HL-60 (cell line): Measurements from ENCODE around the gene MOGAT3.

Experiments
- DNase-seq, 2 experiments: peaks; one replicate each; pipeline ENCODE4 v3.0.0-alpha.2; 2010 to 2020; ENCODE audit warnings: low read depth in 1 of 2, low spot score in 1 of 2
- H3K27ac ChIP-seq: fragments of 250-450 bp; sonication (Bioruptor Pico); replicated peaks from 2 replicates; pipeline ENCODE4 v1.5.1; 2020; ENCODE audit warnings: mild to moderate bottlenecking, moderate library complexity
- H3K27me3 ChIP-seq: fragments of 250-450 bp; sonication (Bioruptor Pico); 2 replicates; pipeline ENCODE4 v1.5.1; 2021; ENCODE audit warnings: mild to moderate bottlenecking, moderate library complexity; ENCODE audit not compliant: insufficient read depth, poor library complexity, severe bottlenecking
- H3K4me3 ChIP-seq: replicated peaks from 2 replicates; pipeline ENCODE4 v1.5.1; 2011; ENCODE audit warnings: mild to moderate bottlenecking, control low read depth, low read length; ENCODE audit not compliant: insufficient read depth
- CTCF ChIP-seq: IDR thresholded peaks from one replicate; pipeline ENCODE4 v1.5.1; 2011; ENCODE audit warnings: low read length, control low read depth, inconsistent platforms; ENCODE audit not compliant: insufficient read depth
- GABPA ChIP-seq: IDR thresholded peaks from 2 replicates; pipeline ENCODE4 v1.6.1; 2012; ENCODE audit warnings: low read depth
- POLR2AphosphoS5 ChIP-seq: IDR thresholded peaks from 2 replicates; pipeline ENCODE4 v1.6.1; 2012; ENCODE audit warnings: low read depth
- REST ChIP-seq: IDR thresholded peaks from 2 replicates; pipeline ENCODE4 v1.6.1; 2012; ENCODE audit warnings: low read depth; ENCODE audit not compliant: insufficient replicate concordance
- SPI1 ChIP-seq: IDR thresholded peaks from 2 replicates; pipeline ENCODE4 v1.6.1; 2012; ENCODE audit warnings: low read depth, mild to moderate bottlenecking, borderline replicate concordance

MOGAT3 gene

GRCh38 chr7:101226721-101227120 is 25.9 kb upstream of the MOGAT3 start:
- H3K4me3 ChIP-seq = no peak overlapping the region
- DNase-seq = no peak
- no peak for TF ChIP-seq SPI1
- no peak for TF ChIP-seq REST
- no peak for TF ChIP-seq POLR2AphosphoS5
- no peak for TF ChIP-seq GABPA
- TF ChIP-seq CTCF = no peak
- H3K27me3 ChIP-seq = no peaks in the 10 kb centered on the region
- H3K27ac ChIP-seq = no peak overlapping the region

GRCh38 chr7:101225650-101226049 is 24.8 kb upstream of the MOGAT3 start:
- DNase-seq = no peak
- H3K27ac ChIP-seq = no peak overlapping the region

GRCh38 chr7:101223528-101223927 is 22.7 kb upstream of the MOGAT3 start:
- Histone ChIP-seq H3K27ac (no peak overlapping the region), H3K4me3 (no peak overlapping the region), H3K27me3 (no peaks in the 10 kb centered on the region)
- DNase-seq = no peak
- no peak for TF ChIP-seq GABPA
- no peak for TF ChIP-seq POLR2AphosphoS5
- TF ChIP-seq SPI1 = no peak
- no peak for TF ChIP-seq REST
- TF ChIP-seq CTCF = no peak

More at GRCh38 chr7:101225650-101226049, 24.8 kb upstream of the MOGAT3 start:
- TF ChIP-seq SPI1 = no peak
- no peak for TF ChIP-seq REST
- TF ChIP-seq GABPA = no peak
- TF ChIP-seq POLR2AphosphoS5 = no peak
- no peak for TF ChIP-seq CTCF
- no peak overlapping the region for H3K4me3 ChIP-seq
- no peaks in the 10 kb centered on the region for H3K27me3 ChIP-seq
